IMR-90 (cell line): ENCODE measurements around the gene SNAPC4. TPM values are rescaled to one million over a fixed set of nuclear protein-coding genes. Genes with fewer than 3 reads are reported as not detected.

ENCODE experiments used
- ATAC-seq: fragments of 200-7000 bp; cut with Tn5 transposase; 2 replicates; pipeline ENCODE4 v1.9.1; 2020; ENCODE audit warnings: low read depth, mild to moderate bottlenecking, moderate library complexity
- BruUV-seq: library from RNA; stranded (reverse); fragments of 400-500 nt; replicated peaks from 2 replicates; lab custom pipeline; 2021; lab: Mats Ljungman, UMichigan
- CTCF ChIA-PET: fragments of 300-600 bp; formaldehyde crosslinking; extraction: SDS; loops from one replicate; lab custom pipeline; 2021; ENCODE audit warnings: antibody characterized with exemption; lab: Yijun Ruan, JAX
- POLR2A ChIA-PET: fragments of 300-600 bp; sonication (Branson Sonifier 250); formaldehyde crosslinking; loops from one replicate; lab custom pipeline; 2022; ENCODE audit warnings: antibody characterized with exemption; ENCODE audit not compliant: unreplicated experiment; lab: Charles Lee
- DNase-seq: peaks from one replicate; pipeline ENCODE4 v3.0.0; 2013
- H2AFZ ChIP-seq: replicated peaks from 2 replicates; pipeline ENCODE3; 2013; ENCODE audit warnings: low read length, mild to moderate bottlenecking; ENCODE audit not compliant: poor library complexity
- H2AK5ac ChIP-seq: 2 replicates; pipeline ENCODE4 v1.6.1; 2013; ENCODE audit warnings: low read depth, low read length, inconsistent platforms
- H2AK9ac ChIP-seq: replicated peaks from 2 replicates; pipeline ENCODE3; 2013; ENCODE audit warnings: mild to moderate bottlenecking, low read depth, low read length, moderate library complexity; ENCODE audit not compliant: poor library complexity
- H2BK120ac ChIP-seq: 2 replicates; pipeline ENCODE4 v1.6.1; 2013; ENCODE audit warnings: low read depth, low read length, inconsistent platforms
- H2BK15ac ChIP-seq: 3 replicates; pipeline ENCODE4 v1.6.1; 2013; ENCODE audit warnings: low read depth, low read length, inconsistent platforms
- H2BK20ac ChIP-seq: 2 replicates; pipeline ENCODE4 v1.6.1; 2013; ENCODE audit warnings: low read depth, mild to moderate bottlenecking, inconsistent platforms, low read length, moderate library complexity
- H2BK5ac ChIP-seq: 2 replicates; pipeline ENCODE4 v1.6.1; 2013; ENCODE audit warnings: mild to moderate bottlenecking, low read depth, low read length, inconsistent platforms; ENCODE audit not compliant: poor library complexity, severe bottlenecking
- H3K14ac ChIP-seq: replicated peaks from 2 replicates; pipeline ENCODE4 v1.6.1; 2013; ENCODE audit warnings: low read depth, low read length, inconsistent platforms
- H3K18ac ChIP-seq: 2 replicates; pipeline ENCODE4 v1.6.1; 2013; ENCODE audit warnings: low read depth, low read length, control low read depth
- H3K23ac ChIP-seq: 2 replicates; pipeline ENCODE4 v1.6.1; 2013; ENCODE audit warnings: low read depth, low read length, inconsistent platforms
- H3K27ac ChIP-seq: 2 replicates; pipeline ENCODE4 v1.5.1; 2013; ENCODE audit warnings: mild to moderate bottlenecking, control low read depth, low read length; ENCODE audit not compliant: insufficient read depth
- H3K27me3 ChIP-seq: 2 replicates; pipeline ENCODE4 v1.6.1; 2013; ENCODE audit warnings: low read length; ENCODE audit not compliant: control insufficient read depth, insufficient read depth
- H3K36me3 ChIP-seq: 2 replicates; pipeline ENCODE4 v1.6.1; 2013; ENCODE audit warnings: low read length, mixed read lengths; ENCODE audit not compliant: control insufficient read depth, insufficient read depth
- H3K4ac ChIP-seq: 2 replicates; pipeline ENCODE4 v1.6.1; 2013; ENCODE audit warnings: low read depth, low read length, inconsistent platforms
- H3K4me1 ChIP-seq: 2 replicates; pipeline ENCODE4 v1.6.1; 2013; ENCODE audit warnings: low read length, mixed read lengths; ENCODE audit not compliant: control insufficient read depth, insufficient read depth
- H3K4me2 ChIP-seq: 2 replicates; pipeline ENCODE4 v1.6.1; 2013; ENCODE audit warnings: low read depth, mild to moderate bottlenecking, control low read depth, low read length, moderate library complexity
- H3K4me3 ChIP-seq: 2 replicates; pipeline ENCODE4 v1.5.1; 2013; ENCODE audit warnings: low read depth, mild to moderate bottlenecking, control low read depth, low read length, moderate library complexity; ENCODE audit not compliant: insufficient read depth
- H3K56ac ChIP-seq: 2 replicates; pipeline ENCODE4 v1.6.1; 2013; ENCODE audit warnings: low read length, inconsistent platforms; ENCODE audit not compliant: insufficient read depth; ENCODE audit errors: extremely low read depth
- H3K79me1 ChIP-seq, 2 experiments: 2 replicates each; pipeline ENCODE4 v1.6.1; 2013; ENCODE audit warnings: low read length in 2 of 2, inconsistent platforms in 1 of 2, low read depth in 1 of 2
- H3K9ac ChIP-seq: 2 replicates; pipeline ENCODE4 v1.6.1; 2013; ENCODE audit warnings: low read depth, low read length, control low read depth
- H3K9me1 ChIP-seq: 2 replicates; pipeline ENCODE4 v1.6.1; 2013; ENCODE audit warnings: low read length, inconsistent platforms; ENCODE audit not compliant: insufficient read depth
- H3K9me3 ChIP-seq: 2 replicates; pipeline ENCODE4 v1.6.1; 2013; ENCODE audit warnings: low read length; ENCODE audit not compliant: control insufficient read depth, insufficient read depth
- H4K20me1 ChIP-seq: 2 replicates; pipeline ENCODE4 v1.6.1; 2013; ENCODE audit warnings: low read length, inconsistent platforms; ENCODE audit not compliant: insufficient read depth
- H4K5ac ChIP-seq: 2 replicates; pipeline ENCODE4 v1.6.1; 2013; ENCODE audit warnings: mild to moderate bottlenecking, low read depth, low read length, control low read depth
- H4K8ac ChIP-seq, 2 experiments: 2 replicates each; pipeline ENCODE4 v1.6.1; 2013; ENCODE audit warnings: low read depth in 2 of 2, low read length in 2 of 2, control low read depth in 1 of 2, inconsistent platforms in 1 of 2
- H4K91ac ChIP-seq: 2 replicates; pipeline ENCODE4 v1.6.1; 2013; ENCODE audit warnings: low read depth, low read length, inconsistent platforms; ENCODE audit not compliant: insufficient read depth
- CTCF ChIP-seq: conservative IDR thresholded peaks from 2 replicates; pipeline ENCODE4 v1.5.1; 2012; ENCODE audit warnings: mild to moderate bottlenecking, low read depth, low read length, improper control_type of control experiment
- FOS ChIP-seq: fragments of 150-350 bp; IDR thresholded peaks from 2 replicates; pipeline ENCODE4 v1.6.1; 2016; ENCODE audit warnings: low read depth, low read length
- MXI1 ChIP-seq: IDR thresholded peaks from 2 replicates; pipeline ENCODE4 v1.6.1; 2012; ENCODE audit warnings: low read depth, mild to moderate bottlenecking, low read length, moderate library complexity, borderline replicate concordance
- RCOR1 ChIP-seq: IDR thresholded peaks from 2 replicates; pipeline ENCODE4 v1.6.1; 2012; ENCODE audit warnings: mild to moderate bottlenecking, low read length, improper control_type of control experiment; ENCODE audit not compliant: insufficient replicate concordance
- USF2 ChIP-seq: fragments of 150-350 bp; IDR thresholded peaks from 2 replicates; pipeline ENCODE4 v1.6.1; 2017; ENCODE audit warnings: mild to moderate bottlenecking, antibody characterized with exemption, low read length, low read depth
- WGBS, 2 experiments: methylation state at CpG; one replicate each; pipeline versions ENCODE4 v1.1.5 to v1.1.7; 2013; ENCODE audit warnings: missing lambda C conversion rate in 2 of 2; ENCODE audit not compliant: insufficient read length in 1 of 2; ENCODE audit errors: extremely low coverage in 2 of 2; 5-methylcytosine and 5-hydroxymethylcytosine counted together
- dilution Hi-C: fragments of 300-500 bp; cut with HindIII; formaldehyde crosslinking; loops from one replicate; pipeline ENCODE4 v1.14.3; 2018; ENCODE audit warnings: low sequenced_read_pairs; ENCODE audit not compliant: unreplicated experiment
- in situ Hi-C: fragments of 300-500 bp; cut with MboI; formaldehyde crosslinking; loops from 3 replicates; pipeline ENCODE4 v1.14.3; 2019; ENCODE audit warnings: low sequenced_read_pairs, inconsistent platforms, mixed read lengths
- intact Hi-C: fragments of 100-400 bp; cut with micrococcal nuclease; formaldehyde crosslinking; loops from 2 replicates; pipeline ENCODE4 v1.10.0; 2022
- polyA plus RNA-seq, 3 experiments: library from polyadenylated mRNA; depleted of rRNA; stranded (reverse); fragments of >200 nt; gene quantifications; 2 replicates each; pipeline ENCODE4 v1.2.3, GENCODE V29; 2012; ENCODE audit warnings: low replicate concordance in 1 of 3
- total RNA-seq: library from RNA; depleted of rRNA; stranded (reverse); fragments of >200 nt; gene quantifications from 2 replicates; pipeline ENCODE4 v1.2.3, GENCODE V29; 2012

Gene SNAPC4
- total and polyA plus RNA-seq, 2 of the 4 experiments (the other 2 are of a cell fraction): 2.5 to 6.5 TPM

DNA sequence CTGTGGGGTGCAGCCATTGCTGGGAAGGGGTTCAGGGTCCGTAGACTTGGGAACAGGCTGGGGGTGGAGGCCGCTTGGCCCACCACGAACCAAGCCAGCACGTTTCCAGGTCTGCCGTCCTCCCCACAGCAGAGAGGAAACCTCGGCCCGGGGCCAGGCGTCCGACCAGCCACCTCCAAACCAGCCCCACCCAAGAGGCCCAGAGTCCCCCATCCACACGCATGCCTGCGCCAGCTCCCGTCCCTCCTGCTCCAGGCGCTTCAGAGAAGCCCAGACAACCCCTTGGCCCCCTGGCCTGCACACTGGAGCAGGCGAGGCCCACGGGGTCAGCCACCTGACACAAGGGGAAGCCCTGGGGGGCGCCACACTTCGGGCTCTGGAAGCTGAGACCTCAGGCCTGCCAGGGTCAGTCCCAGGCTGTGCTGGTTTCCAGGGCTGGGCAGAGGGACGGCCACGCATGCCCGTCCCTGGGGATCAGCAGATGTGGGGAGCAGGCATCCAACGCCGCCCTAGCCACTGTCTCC lies 42.7 kb downstream of the SNAPC4 start:
- in situ Hi-C loops: no loop called here
- H3K27me3 ChIP-seq: no peaks in the 10 kb centered on the region
- H2BK20ac ChIP-seq: no peak overlapping the region
- ATAC-seq (no peak), DNase-seq (no peak)
- H3K4me2 ChIP-seq: no peak overlapping the region
- no peak overlapping the region for H3K23ac ChIP-seq
- ChIA-PET POLR2A (no interaction called here), CTCF (no interaction called here)
- H3K18ac ChIP-seq: no peak overlapping the region
- peaks cover 51% of the 10 kb centered on the region for H3K36me3 ChIP-seq
- H3K14ac ChIP-seq: no peak overlapping the region
- no TSS peak for BruUV-seq
- dilution Hi-C loops: no loop called here
- 100% methylated on average over 6 of the region's 22 CpGs; no CpG with 5 or more reads in 1 of the 2 experiments for WGBS, 2 experiments
- no peak overlapping the region for H2AK5ac ChIP-seq
- no peak overlapping the region for H3K4me3 ChIP-seq
- peaks cover 0 to 53% of the 10 kb centered on the region in 2 experiments; a peak in 3 of 4 replicates for H3K79me1 ChIP-seq
- H2BK5ac ChIP-seq: no peak overlapping the region
- H3K9ac ChIP-seq: no peak overlapping the region
- H4K20me1 ChIP-seq: peaks cover 25% of the 10 kb centered on the region
- no peak overlapping the region for H2BK15ac ChIP-seq
- peaks cover 5% of the 10 kb centered on the region for H3K9me1 ChIP-seq
- peaks cover 41% of the 10 kb centered on the region for H3K4me1 ChIP-seq
- intact Hi-C loops: no loop called here
- H2AK9ac ChIP-seq: peak overlapping the region; percentile 28
- H4K5ac ChIP-seq: no peak overlapping the region
- TF ChIP-seq RCOR1 (no peak), USF2 (no peak), FOS (no peak), MXI1 (no peak), CTCF (no peak)
- H2BK120ac ChIP-seq: no peak overlapping the region
- no peak overlapping the region for H3K4ac ChIP-seq
- H2AFZ ChIP-seq: no peak overlapping the region
- no peak overlapping the region for H3K27ac ChIP-seq
- no peak overlapping the region for H3K56ac ChIP-seq
- H4K8ac ChIP-seq: no peak overlapping the region
- H3K9me3 ChIP-seq: no peaks in the 10 kb centered on the region
- H4K91ac ChIP-seq: no peak overlapping the region
